K562 (cell line): Measurements from ENCODE around the gene PCSK1. TPM values are rescaled to one million over a fixed set of nuclear protein-coding genes. Genes with fewer than 3 reads are reported as not detected.

Experiments used
- ATAC-seq: fragments of 200-7000 bp; cut with Tn5 transposase; 3 replicates; pipeline ENCODE4 v1.9.1; 2020; ENCODE audit warnings: moderate library complexity
- BruUV-seq: library from RNA; stranded (reverse); fragments of 400-500 nt; replicated peaks from 2 replicates; lab custom pipeline; 2021; lab: Mats Ljungman, UMichigan
- CTCF ChIA-PET: fragments of 300-600 bp; formaldehyde crosslinking; extraction: SDS; loops from one replicate; lab custom pipeline; 2021; ENCODE audit warnings: low intra/inter-chr PET ratio; lab: Yijun Ruan, JAX
- POLR2A ChIA-PET: fragments of 300-600, 350-650 bp; sonication (Branson Sonifier 250); formaldehyde crosslinking; extraction: SDS; loops from one replicate; lab custom pipeline; 2021; ENCODE audit warnings: antibody characterized with exemption, inconsistent platforms; lab: Yijun Ruan, JAX
- DNase-seq, 4 experiments: peaks; one replicate each; pipeline versions ENCODE4 v3.0.0 to v3.0.0-alpha.2; 2011 to 2018; ENCODE audit warnings: low spot score in 3 of 4, mixed read lengths in 3 of 4; ENCODE audit errors: extremely low read depth in 1 of 4
- FAIRE-seq: peaks from 2 replicates; lab custom pipeline; 2011; peaks lifted over from hg19 to GRCh38; lab: Jason Lieb, UNC
- H2AFZ ChIP-seq: 2 replicates; pipeline ENCODE4 v1.6.0; 2011; ENCODE audit warnings: low read depth, low read length, control low read depth, inconsistent platforms
- H3K27ac ChIP-seq: fragments of 200-600 bp; 3 replicates; pipeline ENCODE4 v1.8.0; 2011; ENCODE audit warnings: low read depth, mild to moderate bottlenecking, control low read depth, inconsistent platforms, low read length, moderate library complexity, mixed read lengths; ENCODE audit errors: extremely low read depth
- H3K27me3 ChIP-seq, 2 experiments: fragments of 300-600 bp in 1 of 2; 2 replicates in 1 of 2; 3 replicates in 1 of 2; pipeline versions ENCODE4 v1.6.0 to v1.8.0; 2011; ENCODE audit warnings: inconsistent platforms in 2 of 2, low read length in 2 of 2, mild to moderate bottlenecking in 1 of 2, mixed read lengths in 1 of 2, moderate library complexity in 1 of 2; ENCODE audit not compliant: control insufficient read depth in 2 of 2, insufficient read depth in 2 of 2
- H3K36me3 ChIP-seq: fragments of 300-600 bp; 3 replicates; pipeline ENCODE4 v1.8.0; 2011; ENCODE audit warnings: mild to moderate bottlenecking, low read length, inconsistent platforms; ENCODE audit not compliant: control insufficient read depth, insufficient read depth
- H3K4me1 ChIP-seq, 2 experiments: fragments of 200-600 bp in 1 of 2; replicated peaks in 1 of 2; 2 replicates in 1 of 2; 3 replicates in 1 of 2; pipeline versions ENCODE4 v1.5.1 to v1.8.0; 2011; ENCODE audit warnings: inconsistent platforms in 2 of 2, low read length in 2 of 2, mild to moderate bottlenecking in 1 of 2, mixed read lengths in 1 of 2, moderate library complexity in 1 of 2; ENCODE audit not compliant: control insufficient read depth in 2 of 2, insufficient read depth in 2 of 2
- H3K4me2 ChIP-seq: 2 replicates; pipeline ENCODE4 v1.6.1; 2011; ENCODE audit warnings: low read length, control low read depth, inconsistent platforms, mixed read lengths; ENCODE audit not compliant: insufficient read depth
- H3K4me3 ChIP-seq: fragments of 200-600 bp; sonication (generic), shearing (Covaris generic); 2 replicates; pipeline ENCODE4 v1.5.1; 2016; ENCODE audit warnings: control low read depth, inconsistent platforms
- H3K79me2 ChIP-seq: fragments of 200-600 bp; 3 replicates; pipeline ENCODE4 v1.8.0; 2011; ENCODE audit warnings: low read length, inconsistent platforms; ENCODE audit not compliant: control insufficient read depth, insufficient read depth
- H3K9ac ChIP-seq, 2 experiments: 2 replicates each; pipeline versions ENCODE4 v1.6.0 to v1.6.1; 2011; ENCODE audit warnings: low read depth in 2 of 2, low read length in 2 of 2, control low read depth in 1 of 2, inconsistent platforms in 1 of 2, mild to moderate bottlenecking in 1 of 2, mixed read lengths in 1 of 2; ENCODE audit not compliant: insufficient read depth in 1 of 2
- H3K9me1 ChIP-seq: one replicate; pipeline ENCODE4 v1.6.0; 2011; ENCODE audit warnings: inconsistent platforms, mild to moderate bottlenecking, low read length, moderate library complexity; ENCODE audit not compliant: control insufficient read depth, insufficient read depth
- H3K9me3 ChIP-seq: replicated peaks from 2 replicates; pipeline ENCODE4 v1.5.1; 2011; ENCODE audit warnings: low read depth, low read length, inconsistent platforms; ENCODE audit not compliant: control insufficient read depth, insufficient read depth
- H4K20me1 ChIP-seq: replicated peaks from 2 replicates; pipeline ENCODE4 v1.6.1; 2011; ENCODE audit warnings: low read length, inconsistent platforms, mixed read lengths; ENCODE audit not compliant: control insufficient read depth, insufficient read depth
- CSDE1 ChIP-seq, 2 experiments: fragments of 450-650 bp; IDR thresholded peaks; 2 replicates each; pipeline ENCODE4 v1.6.1; 2016; ENCODE audit warnings: mild to moderate bottlenecking in 1 of 2
- E2F3 ChIP-seq: fragments of 250-450 bp; sonication (Bioruptor Pico); IDR thresholded peaks from 2 replicates; pipeline ENCODE4 v1.4.0; 2020; ENCODE audit warnings: mild to moderate bottlenecking
- FOXM1 ChIP-seq, 2 experiments: fragments of 450-650 bp in 1 of 2; sonication (generic) in 1 of 2; formaldehyde crosslinking in 1 of 2; IDR thresholded peaks; 2 replicates each; pipeline versions ENCODE4 v1.6.1 to v1.9.0; 2017 to 2022; ENCODE audit warnings: low read depth in 2 of 2, mild to moderate bottlenecking in 2 of 2, missing genetic modification reagents in 1 of 2, moderate library complexity in 1 of 2
- FUS ChIP-seq: fragments of 200-400 bp; formaldehyde crosslinking; optimal IDR thresholded peaks from 2 replicates; pipeline ENCODE3; 2017; ENCODE audit warnings: low read depth, low read length
- IFI16 ChIP-seq: fragments of 250-450 bp; sonication (Bioruptor Pico); IDR thresholded peaks from 2 replicates; pipeline ENCODE4 v2.1.2; 2022; ENCODE audit warnings: mild to moderate bottlenecking, inconsistent platforms
- LARP7 ChIP-seq: fragments of 450-650 bp; IDR thresholded peaks from 2 replicates; pipeline ENCODE4 v1.6.1; 2016
- NR3C1 ChIP-seq: sonication (generic); formaldehyde crosslinking; IDR thresholded peaks from 2 replicates; pipeline ENCODE4 v1.8.1; 2022; ENCODE audit warnings: missing genetic modification reagents
- PHF21A ChIP-seq: fragments of 450-650 bp; IDR thresholded peaks from 2 replicates; pipeline ENCODE4 v1.6.1; 2017; ENCODE audit warnings: low read depth, borderline replicate concordance
- SMARCB1 ChIP-seq: IDR thresholded peaks from 2 replicates; pipeline ENCODE4 v1.6.1; 2011; ENCODE audit warnings: improper control_type of control experiment, low read depth; ENCODE audit not compliant: insufficient read length
- STAT5B ChIP-seq: fragments of 250-450 bp; sonication (Bioruptor Pico); IDR thresholded peaks from 2 replicates; pipeline ENCODE4 v1.8.0; 2021; ENCODE audit warnings: mild to moderate bottlenecking, inconsistent platforms
- TARDBP ChIP-seq: fragments of 450-650 bp; IDR thresholded peaks from 2 replicates; pipeline ENCODE4 v1.6.1; 2016
- ZNF282 ChIP-seq: sonication (generic); formaldehyde crosslinking; IDR thresholded peaks from 2 replicates; pipeline ENCODE4 v1.8.1; 2023; ENCODE audit warnings: missing genetic modification reagents
- ZNF586 ChIP-seq: fragments of 450-650 bp; formaldehyde crosslinking; conservative IDR thresholded peaks from 2 replicates; pipeline ENCODE4 v1.4.0; 2020; ENCODE audit warnings: mild to moderate bottlenecking, moderate library complexity
- ZNF699 ChIP-seq: fragments of 250-450 bp; sonication (Bioruptor Pico); IDR thresholded peaks from 2 replicates; pipeline ENCODE4 v1.8.0; 2021; ENCODE audit warnings: mild to moderate bottlenecking, moderate library complexity; ENCODE audit not compliant: insufficient replicate concordance
- WGBS: fragments of 100-300 bp; shearing (Covaris generic); methylation state at CpG from one replicate; pipeline ENCODE4 v1.1.6; 2016; ENCODE audit warnings: low coverage, mixed read lengths; ENCODE audit not compliant: insufficient coverage; ENCODE audit errors: missing lambda C conversion rate; 5-methylcytosine and 5-hydroxymethylcytosine counted together
- in situ Hi-C: fragments of 300-500 bp; cut with MboI; formaldehyde crosslinking; loops from 4 replicates; pipeline ENCODE4 v1.15.0; 2018; ENCODE audit warnings: inconsistent platforms, mixed read lengths
- intact Hi-C: fragments of 100-400 bp; cut with micrococcal nuclease; formaldehyde crosslinking; loops from 2 replicates; pipeline ENCODE4 v1.14.2; 2022
- polyA plus RNA-seq, 8 experiments: library from polyadenylated mRNA; depleted of rRNA in 4 of 8; stranded (reverse) in 5 of 8; unstranded in 3 of 8; fragments of >200 nt; fragmentation: Nextera tagmentation in 2 of 8; fragmentation: Illumina TruSeq in 1 of 8; extraction: Ambion mirVana in 2 of 8; extraction: Trizol in 1 of 8; gene quantifications; 2 replicates each; pipeline versions ENCODE4 v1.2.1 to v1.2.3, GENCODE V29; 2011 to 2014; ENCODE audit warnings: inconsistent platforms in 1 of 8, missing spikeins in 1 of 8
- total RNA-seq, 7 experiments: library from RNA; depleted of rRNA in 6 of 7; stranded (reverse); fragments of >200 nt in 6 of 7; fragmentation: Illumina TruSeq in 2 of 7; extraction: Trizol in 2 of 7; gene quantifications; 2 replicates each; pipeline versions ENCODE4 v1.2.1 to v1.2.3, GENCODE V29; 2011 to 2021; ENCODE audit warnings: low replicate concordance in 1 of 7
- TF ChIP-seq, protein P1 (sequence below): fragments of 250-450 bp; sonication (Bioruptor Pico); IDR thresholded peaks from 2 replicates; pipeline ENCODE4 v1.8.0; 2022; ENCODE audit warnings: inconsistent platforms, mild to moderate bottlenecking, moderate library complexity, borderline replicate concordance
- TF ChIP-seq, protein P2 (sequence below), 2 experiments: fragments of 450-650 bp; conservative IDR thresholded peaks; 2 replicates each; pipeline ENCODE4 v1.6.1; 2017; ENCODE audit warnings: mild to moderate bottlenecking in 2 of 2, moderate library complexity in 2 of 2
- TF ChIP-seq, protein P3 (sequence below): fragments of 450-650 bp; IDR thresholded peaks from one replicate; pipeline ENCODE4 v1.6.1; 2018; ENCODE audit warnings: mild to moderate bottlenecking, moderate library complexity; ENCODE audit not compliant: partially characterized antibody

Gene PCSK1
- total and polyA plus RNA-seq, 9 of the 15 experiments (the other 6 are each of a cell fraction or from before 2014, with no cell fraction given): not detected

DNA sequence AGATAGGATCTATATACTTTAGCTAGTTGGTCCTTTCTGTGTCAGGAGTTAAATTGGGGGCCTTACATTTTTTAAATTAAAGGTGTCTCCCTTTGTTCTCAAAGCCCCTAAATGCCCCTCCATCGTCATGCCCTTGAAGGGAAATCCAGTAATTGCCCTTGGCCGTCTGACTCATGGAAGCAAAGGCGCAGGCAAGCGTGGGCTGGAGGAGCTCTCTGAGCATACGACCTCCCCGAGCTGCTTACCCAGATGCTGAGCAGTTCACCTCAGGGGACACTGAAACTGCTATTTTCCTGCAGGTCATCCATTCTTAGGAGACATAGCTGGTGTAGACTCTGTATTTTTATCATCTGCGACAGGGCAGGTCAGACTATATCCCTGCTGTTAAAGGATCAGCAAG is 23.0 kb downstream of the PCSK1 start (continued):
- TF ChIP-seq, protein P1, sequence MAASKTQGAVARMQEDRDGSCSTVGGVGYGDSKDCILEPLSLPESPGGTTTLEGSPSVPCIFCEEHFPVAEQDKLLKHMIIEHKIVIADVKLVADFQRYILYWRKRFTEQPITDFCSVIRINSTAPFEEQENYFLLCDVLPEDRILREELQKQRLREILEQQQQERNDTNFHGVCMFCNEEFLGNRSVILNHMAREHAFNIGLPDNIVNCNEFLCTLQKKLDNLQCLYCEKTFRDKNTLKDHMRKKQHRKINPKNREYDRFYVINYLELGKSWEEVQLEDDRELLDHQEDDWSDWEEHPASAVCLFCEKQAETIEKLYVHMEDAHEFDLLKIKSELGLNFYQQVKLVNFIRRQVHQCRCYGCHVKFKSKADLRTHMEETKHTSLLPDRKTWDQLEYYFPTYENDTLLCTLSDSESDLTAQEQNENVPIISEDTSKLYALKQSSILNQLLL (CRISPR knock-in tag): no peak
- TF ChIP-seq E2F3 (CRISPR knock-in tag): no peak
- TF ChIP-seq CSDE1 (IDR thresholded peaks at IDR 0.05): no peak
- no peak for TF ChIP-seq SMARCB1

DNA sequence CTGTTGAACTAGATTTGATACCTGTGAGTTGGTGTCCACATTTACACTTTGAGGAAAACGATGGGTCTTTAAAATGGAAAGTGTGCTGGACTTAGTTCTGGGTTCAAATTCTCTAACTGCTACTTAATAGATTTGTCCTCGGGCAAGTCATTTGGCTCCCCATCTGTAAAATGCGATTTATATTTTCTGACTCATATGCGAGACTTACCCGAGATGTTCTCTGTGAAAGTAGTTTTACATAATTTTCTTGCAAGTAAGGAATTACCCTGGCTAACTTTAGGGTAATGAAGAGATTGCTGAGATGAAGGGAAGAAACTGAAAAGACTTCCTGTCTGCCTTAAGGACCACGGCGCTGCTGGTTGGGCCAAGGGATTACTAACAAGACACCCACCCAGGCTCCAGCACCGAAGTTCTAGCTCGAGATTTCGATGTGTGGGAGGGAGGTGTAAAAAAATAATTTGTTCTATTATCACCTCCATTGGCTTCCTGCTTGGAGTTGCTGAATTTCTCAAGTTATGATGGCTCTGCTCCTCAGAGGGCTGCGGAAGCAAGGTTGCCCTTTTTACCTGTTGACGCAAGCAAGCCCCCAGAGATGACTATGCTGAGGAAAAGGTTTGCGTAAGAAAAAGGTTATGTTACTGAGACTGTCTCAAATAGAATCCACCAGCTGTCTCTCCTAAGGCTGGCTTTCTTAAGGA is 24.1 kb downstream of the PCSK1 start:
- ChIA-PET POLR2A (interaction anchor here (0.7 to 1.2 kb wide), 3 partner anchors 13 to 22 kb away, joined by 3 to 4 read pairs (median 3); no protein-coding TSS in a partner anchor), CTCF (no interaction called here)
- in situ Hi-C loops: no loop called here
- Histone ChIP-seq H3K36me3 (no peaks in the 10 kb centered on the region), H4K20me1 (no peaks in the 10 kb centered on the region; the same call in 1 of the 2 replicates), H2AFZ (no peak overlapping the region), H3K4me3 (no peak overlapping the region), H3K79me2 (no peaks in the 10 kb centered on the region), H3K9me1 (no peaks in the 10 kb centered on the region), H3K4me2 (no peak overlapping the region), H3K9ac (no peak overlapping the region), H3K9me3 (no peaks in the 10 kb centered on the region), H3K4me1 (no peaks in the 10 kb centered on the region; a peak in 1 of 5 replicates), H3K27ac (no peak overlapping the region), H3K27me3 (peaks cover 5 to 7% of the 10 kb centered on the region in 2 experiments; a peak in 1 of 5 replicates)
- ATAC-seq: no peak
- BruUV-seq: no TSS peak
- FAIRE-seq: no peak
- DNase-seq: no peak
- WGBS: under 1% methylated on average over 13 of the region's 13 CpGs
- intact Hi-C loops: no loop called here
- TF ChIP-seq, protein P2, sequence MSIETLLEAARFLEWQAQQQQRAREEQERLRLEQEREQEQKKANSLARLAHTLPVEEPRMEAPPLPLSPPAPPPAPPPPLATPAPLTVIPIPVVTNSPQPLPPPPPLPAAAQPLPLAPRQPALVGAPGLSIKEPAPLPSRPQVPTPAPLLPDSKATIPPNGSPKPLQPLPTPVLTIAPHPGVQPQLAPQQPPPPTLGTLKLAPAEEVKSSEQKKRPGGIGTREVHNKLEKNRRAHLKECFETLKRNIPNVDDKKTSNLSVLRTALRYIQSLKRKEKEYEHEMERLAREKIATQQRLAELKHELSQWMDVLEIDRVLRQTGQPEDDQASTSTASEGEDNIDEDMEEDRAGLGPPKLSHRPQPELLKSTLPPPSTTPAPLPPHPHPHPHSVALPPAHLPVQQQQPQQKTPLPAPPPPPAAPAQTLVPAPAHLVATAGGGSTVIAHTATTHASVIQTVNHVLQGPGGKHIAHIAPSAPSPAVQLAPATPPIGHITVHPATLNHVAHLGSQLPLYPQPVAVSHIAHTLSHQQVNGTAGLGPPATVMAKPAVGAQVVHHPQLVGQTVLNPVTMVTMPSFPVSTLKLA (conservative IDR thresholded peaks at IDR 0.05): no peak
- TF ChIP-seq, protein P3, sequence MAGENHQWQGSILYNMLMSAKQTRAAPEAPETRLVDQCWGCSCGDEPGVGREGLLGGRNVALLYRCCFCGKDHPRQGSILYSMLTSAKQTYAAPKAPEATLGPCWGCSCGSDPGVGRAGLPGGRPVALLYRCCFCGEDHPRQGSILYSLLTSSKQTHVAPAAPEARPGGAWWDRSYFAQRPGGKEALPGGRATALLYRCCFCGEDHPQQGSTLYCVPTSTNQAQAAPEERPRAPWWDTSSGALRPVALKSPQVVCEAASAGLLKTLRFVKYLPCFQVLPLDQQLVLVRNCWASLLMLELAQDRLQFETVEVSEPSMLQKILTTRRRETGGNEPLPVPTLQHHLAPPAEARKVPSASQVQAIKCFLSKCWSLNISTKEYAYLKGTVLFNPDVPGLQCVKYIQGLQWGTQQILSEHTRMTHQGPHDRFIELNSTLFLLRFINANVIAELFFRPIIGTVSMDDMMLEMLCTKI: no peak
- TF ChIP-seq ZNF586 (CRISPR knock-in tag): no peak
- no peak for TF ChIP-seq PHF21A
- no peak for TF ChIP-seq NR3C1 (CRISPR knock-in tag)
- no peak for TF ChIP-seq FUS
- TF ChIP-seq LARP7: no peak
- no peak for TF ChIP-seq ZNF282 (CRISPR knock-in tag)
- TF ChIP-seq TARDBP: no peak
- no peak for TF ChIP-seq IFI16 (CRISPR knock-in tag)
- no peak for TF ChIP-seq FOXM1 (IDR thresholded peaks at IDR 0.05; ENCODE audit: low read depth)
- no peak for TF ChIP-seq FOXM1 (CRISPR knock-in tag; IDR thresholded peaks at IDR 0.05; ENCODE audit: low read depth)
- no peak for TF ChIP-seq STAT5B (CRISPR knock-in tag)
- TF ChIP-seq ZNF699 (CRISPR knock-in tag): no peak
